Left renal pelvis (tissue), 4 donors: Measurements from ENCODE around the gene RUFY2. TPM values are rescaled to one million over a fixed set of nuclear protein-coding genes. Genes with fewer than 3 reads are reported as not detected.
A peak's percentile ranks its signal among the peaks of the same experiment; 100 is the strongest.

Experiments used
- DNase-seq, 4 donors: peaks; one replicate each; pipeline ENCODE4 v3.0.0-alpha.2; 2013; ENCODE audit warnings: low read depth in 4 of 4, low spot score in 3 of 4
- polyA plus RNA-seq, 4 donors: library from polyadenylated mRNA; unstranded; fragments of 120-200 nt; gene quantifications; one replicate each; pipeline ENCODE4 v1.2.1, GENCODE V29; 2013; ENCODE audit not compliant: insufficient read length in 4 of 4

Gene RUFY2
- polyA plus RNA-seq, 4 donors: 27.1 to 37.3 (median 30.4) TPM

- DNase-seq: no peak
Observed at GRCh38 chr10:68364101-68364886, 42.8 kb downstream of the RUFY2 start.

GRCh38 chr10:68362590-68362989, 44.5 kb downstream of the RUFY2 start:
- DNase-seq: no peak

DNA sequence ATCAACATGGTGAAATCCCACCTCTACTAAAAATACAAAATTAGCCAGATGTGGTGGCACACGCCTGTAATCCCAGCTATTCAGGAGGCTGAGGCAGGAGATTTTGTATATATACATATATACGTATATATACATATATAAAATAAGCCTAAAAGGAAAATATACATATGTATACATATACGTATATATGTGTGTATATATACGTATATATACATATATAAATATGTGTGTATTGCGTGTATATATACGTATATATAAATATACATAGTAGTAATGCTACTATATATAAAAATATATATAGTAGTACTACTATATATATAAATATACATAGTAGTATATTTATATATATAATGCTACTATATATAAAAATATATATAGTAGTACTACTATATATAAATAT, 47.9 kb downstream of the RUFY2 start:
- DNase-seq: no peak

DNA sequence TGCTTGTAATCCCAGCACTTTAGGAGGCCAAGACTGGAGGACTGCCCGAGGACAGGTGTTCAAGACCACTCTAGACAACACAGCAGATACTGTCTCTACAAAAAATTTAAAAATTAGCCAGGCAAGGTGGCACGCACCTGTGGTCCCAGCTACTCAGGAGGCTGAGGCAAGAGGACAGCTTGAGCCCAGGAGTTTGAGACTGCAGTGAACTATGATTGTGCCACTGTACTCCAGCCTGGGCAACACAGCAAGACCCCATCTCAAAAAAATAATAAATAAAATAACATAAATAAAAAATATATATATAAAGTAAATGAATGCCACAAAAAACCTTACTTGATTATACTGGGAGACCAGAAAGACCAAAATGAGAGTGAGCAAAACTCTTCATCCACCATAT, 53.5 kb downstream of the RUFY2 start:
- DNase-seq: no peak

GRCh38 chr10:68348265-68348741, 58.8 kb downstream of the RUFY2 start:
- DNase-seq: no peak

DNA sequence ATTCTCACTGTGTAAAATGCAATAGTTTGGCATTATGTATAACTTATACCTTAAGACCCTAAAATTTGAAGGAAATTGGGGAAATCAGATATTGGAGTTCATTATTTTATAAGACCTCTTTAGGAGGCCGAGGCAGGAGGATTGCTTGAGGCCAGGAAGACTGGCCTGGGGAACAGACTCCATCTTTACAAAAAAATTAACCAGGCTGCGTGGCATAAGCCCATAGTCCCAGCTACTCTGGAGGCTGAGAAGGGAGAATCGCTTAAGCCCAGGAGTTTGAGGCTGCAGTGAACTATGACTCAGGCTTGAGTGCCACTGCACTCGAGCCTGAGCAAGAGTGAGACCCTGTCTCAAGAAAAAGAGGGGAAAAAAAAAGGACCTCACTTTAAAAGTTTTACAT, 60.3 kb downstream of the RUFY2 start:
- no peak for DNase-seq

- no peak for DNase-seq
Observed at GRCh38 chr10:68345621-68346020, 61.5 kb downstream of the RUFY2 start.

DNA sequence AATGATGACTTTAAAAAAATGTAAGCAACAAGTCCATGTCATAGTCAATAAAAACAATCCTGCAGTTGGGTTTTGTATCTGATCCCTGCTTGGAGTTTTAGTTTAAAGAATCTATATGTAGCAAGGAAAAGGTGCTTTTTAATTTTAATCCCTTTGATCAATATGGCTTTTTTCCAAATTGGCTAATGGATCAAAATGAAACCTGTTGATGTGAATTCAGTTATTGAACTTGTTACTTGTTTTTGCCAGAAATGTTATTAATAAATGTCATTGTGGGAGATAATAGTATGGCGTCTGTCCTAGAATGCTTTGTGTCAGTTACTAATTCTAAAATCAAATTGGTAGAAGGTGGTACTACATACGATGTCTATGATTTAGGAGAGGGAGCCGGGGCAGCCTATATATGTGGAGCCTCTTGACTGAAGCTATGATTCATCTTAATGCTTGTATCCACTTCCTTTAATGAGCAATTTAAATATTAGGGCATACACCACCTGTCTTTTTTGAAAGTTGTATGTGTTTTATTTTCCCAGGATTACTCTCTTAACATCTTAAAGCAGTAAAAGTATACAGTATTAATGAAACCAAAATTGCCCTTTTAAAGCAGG, 64.1 kb downstream of the RUFY2 start:
- DNase-seq: no peak

- DNase-seq: no peak
Observed at GRCh38 chr10:68340358-68341080, 66.6 kb downstream of the RUFY2 start.

- DNase-seq: no peak
Observed at GRCh38 chr10:68336754-68337351, 70.2 kb downstream of the RUFY2 start.

DNA sequence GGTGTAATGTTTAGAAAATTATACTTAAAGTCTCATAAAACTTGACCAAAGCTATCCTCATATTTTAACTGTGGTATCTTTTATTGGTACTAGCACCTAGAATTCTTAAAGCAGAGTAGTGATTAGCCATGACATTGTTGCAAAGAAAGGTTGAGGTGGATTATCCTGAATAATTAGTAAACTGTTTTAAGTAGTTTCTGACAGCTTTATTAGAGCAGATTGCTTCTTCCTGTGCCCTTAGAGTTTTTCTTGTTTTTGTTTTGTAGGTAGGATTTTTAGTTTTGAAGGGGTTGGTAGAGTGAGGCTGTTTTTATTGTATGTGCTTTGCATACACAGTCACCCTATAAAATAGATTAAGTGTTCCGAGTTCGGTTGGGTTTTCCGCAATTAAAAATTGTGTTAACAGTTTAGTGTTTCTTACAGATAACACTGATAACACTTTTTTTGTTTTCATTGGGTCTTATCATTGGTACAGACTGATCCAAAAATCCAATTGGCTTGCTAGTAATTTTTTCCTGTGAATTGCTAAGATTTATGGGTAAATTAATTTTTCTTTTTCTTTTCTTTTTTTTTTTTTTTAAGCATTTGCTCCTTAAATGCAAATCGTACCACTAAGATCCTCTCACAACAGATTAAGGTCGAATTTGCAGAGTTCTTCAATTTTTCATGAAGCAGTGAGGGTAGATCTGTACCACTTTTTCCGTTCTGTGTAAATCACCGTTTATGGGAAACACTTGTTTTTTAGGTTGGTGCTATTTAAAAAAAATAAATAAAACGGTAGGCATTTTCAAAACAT, 72.2 kb downstream of the RUFY2 start:
- no peak for DNase-seq

DNA sequence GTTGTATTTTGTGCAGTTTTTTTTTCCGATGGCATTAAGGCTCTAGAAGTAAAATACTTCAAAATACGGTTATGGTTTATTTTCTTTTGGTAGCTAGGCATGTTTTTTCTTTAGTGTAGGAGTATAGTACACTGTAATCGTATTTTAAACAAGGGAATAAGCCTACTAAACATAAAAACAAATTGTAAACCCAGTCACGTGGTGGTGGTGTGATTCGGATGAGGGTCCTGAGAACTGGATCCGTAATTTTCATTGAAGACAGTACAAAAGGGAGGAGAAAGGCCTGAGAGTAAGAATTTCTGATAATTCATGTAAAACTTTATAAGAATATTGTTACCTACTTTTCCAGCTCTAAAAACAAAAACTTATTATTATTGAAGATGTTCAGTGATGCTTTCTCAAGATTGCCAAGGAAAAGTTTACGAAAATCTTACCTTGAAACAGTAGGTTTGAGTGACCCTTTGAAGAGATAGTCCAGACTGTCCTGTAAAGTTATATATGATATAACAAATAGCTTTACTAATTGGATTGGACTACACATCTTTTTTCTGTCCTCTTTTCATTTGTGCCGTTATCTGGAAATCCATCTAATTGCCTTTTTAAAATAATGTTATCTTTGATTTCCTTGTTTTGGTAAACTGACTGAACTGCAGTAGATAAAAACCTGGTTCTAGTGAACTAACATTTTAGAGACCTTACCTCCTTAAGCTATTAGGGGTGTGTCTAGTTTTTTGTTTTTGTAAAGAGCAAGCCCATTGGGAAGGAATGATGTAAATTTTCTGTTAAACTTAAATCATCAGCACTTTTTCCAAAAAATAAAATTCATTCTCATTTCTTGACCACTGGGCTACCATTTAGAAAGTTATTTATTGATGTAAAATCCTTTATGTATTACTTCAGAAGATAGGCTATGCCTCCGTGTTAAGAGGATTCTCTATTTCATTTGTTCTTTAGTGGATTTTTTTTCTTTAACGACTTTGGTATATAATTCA, 73.3 kb downstream of the RUFY2 start:
- DNase-seq: no peak

DNA sequence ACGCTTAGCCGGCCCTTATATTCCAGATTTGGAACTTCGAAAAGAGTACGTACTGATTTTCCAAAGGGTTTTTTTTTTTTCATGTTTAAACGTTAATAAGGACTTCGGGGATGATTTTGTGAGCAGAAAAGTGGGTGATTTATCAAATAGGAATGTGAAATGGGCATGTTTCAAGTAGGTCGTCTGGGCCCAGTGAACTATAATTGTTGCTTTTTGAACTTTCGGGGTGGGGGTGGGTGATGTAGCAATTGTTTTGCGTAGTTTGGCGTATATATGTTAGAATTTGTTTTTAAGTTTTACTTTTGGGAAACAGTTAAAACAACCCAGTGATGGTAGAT, 74.0 kb downstream of the RUFY2 start:
- no peak for DNase-seq

GRCh38 chr10:68332259-68333057, 74.6 kb downstream of the RUFY2 start, which contains the start of gene PBLD:
Gene PBLD (minus strand): TSS chr10:68332928. CDS start chr10:68306844, 26,084 bp downstream.
- DNase-seq: peak in 3 of 4 donors; percentile 74 to 78 (median 74)

DNA sequence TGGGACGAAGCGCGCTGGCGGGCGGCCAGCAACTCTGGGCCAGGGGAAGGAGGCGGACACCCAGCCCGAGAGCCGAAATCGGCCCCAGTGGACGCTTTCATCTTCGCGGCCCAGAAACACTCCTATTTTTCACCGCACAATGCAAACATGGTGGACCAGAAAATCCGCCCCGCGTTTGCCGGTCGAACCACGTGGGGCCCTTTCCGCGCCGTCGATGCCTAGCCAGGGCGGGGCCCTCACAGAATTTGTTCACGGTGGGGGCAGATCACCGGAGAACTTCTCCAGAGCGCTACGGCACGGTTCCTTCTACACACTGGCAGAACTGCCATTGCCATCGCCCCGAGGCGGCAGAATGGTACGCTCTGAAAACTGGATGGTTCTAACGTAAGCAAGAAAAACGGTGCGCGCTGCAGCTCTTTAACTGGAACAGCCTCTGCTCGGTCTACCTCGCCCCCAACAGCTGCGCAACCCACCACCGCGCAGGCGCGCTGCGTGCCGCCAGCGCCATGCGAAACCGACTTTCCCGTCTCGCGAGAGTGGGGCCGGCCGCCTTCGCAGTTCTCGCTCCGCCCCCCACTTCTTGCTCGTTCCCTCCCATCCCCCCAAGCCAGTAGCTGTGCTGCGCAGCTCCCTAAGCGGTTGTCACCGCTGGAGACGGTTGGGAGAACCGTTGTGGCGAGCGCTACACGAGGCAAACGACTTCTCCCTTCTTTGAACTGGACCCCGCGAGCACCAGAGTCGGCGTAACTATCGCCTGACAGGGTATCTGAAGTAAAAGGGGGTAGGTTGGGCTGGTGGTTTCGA, 75.4 kb downstream of the RUFY2 start, which contains the start of gene HNRNPH3:
Gene HNRNPH3, plus strand, starts transcription at position 610 of the 804 bp plus-strand sequence. CDS start 5,158 bp downstream, outside the sequence.
- DNase-seq: peak; percentile 96 to 97 (median 96)

DNA sequence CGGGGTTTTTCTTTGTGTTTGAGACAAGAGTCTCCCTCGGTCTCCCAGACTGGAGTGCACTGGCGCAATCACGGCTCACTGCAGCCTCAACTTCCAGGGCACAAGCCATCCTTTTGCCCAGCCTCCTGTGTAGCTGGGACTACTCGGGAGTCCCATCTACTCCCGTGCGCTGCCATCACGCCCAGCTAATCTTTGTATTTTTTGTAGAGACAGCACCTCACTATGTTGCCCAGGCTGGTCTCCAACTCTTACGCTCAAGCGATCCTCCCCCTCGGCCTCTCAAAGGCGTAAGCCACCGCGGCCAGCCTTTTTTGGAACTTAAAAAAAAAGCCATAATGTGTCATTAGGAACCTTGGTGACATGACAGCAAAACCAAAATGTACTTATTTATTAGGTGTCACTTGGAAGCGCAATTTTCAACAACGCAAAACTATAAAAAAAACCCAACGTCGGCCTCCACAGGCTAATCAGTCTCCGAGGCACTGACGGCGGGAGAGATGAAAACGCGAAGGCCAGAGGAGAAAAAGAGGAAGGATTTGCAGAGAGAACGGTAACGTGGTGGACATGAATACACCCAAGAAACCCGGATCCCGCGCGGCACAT, 76.1 kb downstream of the RUFY2 start:
- no peak for DNase-seq

- no peak for DNase-seq
Observed at GRCh38 chr10:68329506-68329861, 77.6 kb downstream of the RUFY2 start.
